SH-SY5Y (cell line): ENCODE measurements around the gene BCR.

Experiments
- GATA2 ChIP-seq: IDR thresholded peaks from 2 replicates; pipeline ENCODE4 v1.6.1; 2011; ENCODE audit warnings: mild to moderate bottlenecking, low read depth, low read length
- GATA3 ChIP-seq: IDR thresholded peaks from 2 replicates; pipeline ENCODE4 v1.6.1; 2011; ENCODE audit warnings: low read depth, mild to moderate bottlenecking, low read length, moderate library complexity

Gene BCR

DNA sequence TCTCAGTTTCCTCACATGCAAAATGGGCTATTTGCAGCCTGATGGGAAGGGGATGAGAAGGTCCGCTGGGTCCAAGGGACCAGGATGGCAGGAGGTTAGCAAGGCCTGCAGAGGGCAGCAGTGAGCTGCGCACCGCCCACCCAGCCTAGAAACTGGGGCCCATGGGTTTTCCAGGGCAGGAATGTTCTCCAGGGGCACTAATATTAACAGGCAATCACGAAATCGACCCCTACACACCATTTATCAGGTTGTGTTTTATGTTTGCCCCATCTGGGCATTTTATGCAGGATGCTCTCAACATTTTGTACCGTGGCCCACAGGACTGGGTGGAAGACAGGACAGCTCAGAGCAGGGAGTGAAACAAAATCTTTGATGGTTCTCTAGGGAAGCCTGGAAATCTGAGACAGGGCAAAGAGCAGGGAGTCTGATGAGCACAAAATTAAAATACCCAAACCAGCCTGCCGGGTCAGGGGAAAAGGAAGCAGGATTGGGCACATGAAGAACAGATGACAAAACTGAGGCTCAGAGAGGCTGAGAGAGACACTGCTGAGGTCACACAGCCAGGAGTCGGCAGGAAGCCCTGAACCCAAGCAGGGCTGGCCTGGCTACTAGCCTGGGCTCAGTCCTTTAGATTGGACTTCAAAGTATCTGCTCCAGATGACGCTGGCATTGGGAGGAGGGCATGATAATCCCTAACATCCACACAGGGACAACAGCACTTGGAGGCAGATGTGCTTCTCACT, 1.6 kb upstream of the BCR start:
- TF ChIP-seq GATA3, result no peak
- TF ChIP-seq GATA2, result no peak

GRCh38 chr22:23179381-23180299, 669 bp upstream of the BCR start:
- TF ChIP-seq GATA3 (no peak), GATA2 (no peak)

GRCh38 chr22:23180893-23181720, 798 bp downstream of the BCR start:
- TF ChIP-seq GATA3 (no peak), GATA2 (no peak)

GRCh38 chr22:23181721-23182308, 1.5 kb downstream of the BCR start:
- TF ChIP-seq GATA2, result no peak
- no peak for TF ChIP-seq GATA3

GRCh38 chr22:23182309-23183060, 2.2 kb downstream of the BCR start:
- TF ChIP-seq GATA2 (no peak), GATA3 (no peak)

DNA sequence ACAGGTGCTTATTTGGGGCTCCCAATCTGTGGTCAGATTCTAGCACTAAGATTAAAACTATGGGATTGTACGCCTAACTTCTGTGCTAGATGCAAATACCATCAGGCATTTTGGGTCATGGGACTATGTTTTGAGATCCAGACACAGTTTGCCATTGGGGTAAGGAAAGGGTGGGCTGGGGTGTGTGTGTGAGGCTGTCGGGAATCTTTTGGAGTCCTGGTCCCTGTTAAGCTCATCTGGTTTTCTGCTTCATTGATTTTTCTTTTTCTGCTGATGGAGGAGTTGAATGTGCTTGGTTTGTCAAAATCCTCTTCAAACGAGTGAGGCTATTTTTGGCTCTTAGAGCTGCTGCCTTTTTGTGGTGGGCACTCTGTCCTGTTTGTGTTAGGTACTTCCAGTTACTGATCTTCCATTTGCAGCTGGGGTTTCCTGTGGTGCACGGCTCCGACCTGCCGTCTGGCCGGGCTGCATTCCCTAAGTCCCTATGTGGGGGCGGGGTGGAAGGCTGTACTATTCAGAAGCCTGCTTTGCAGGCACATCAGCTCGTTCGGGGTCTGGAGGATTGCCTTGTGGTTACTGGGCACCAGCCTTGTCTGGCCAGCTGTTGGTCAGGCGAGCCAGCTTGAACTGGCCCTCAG, 2.9 kb downstream of the BCR start:
- TF ChIP-seq GATA3 (no peak), GATA2 (no peak)

- TF ChIP-seq GATA3 (no peak), GATA2 (no peak)
These were observed 3.9 kb downstream of the BCR start for GRCh38 chr22:23184100-23184763.

DNA sequence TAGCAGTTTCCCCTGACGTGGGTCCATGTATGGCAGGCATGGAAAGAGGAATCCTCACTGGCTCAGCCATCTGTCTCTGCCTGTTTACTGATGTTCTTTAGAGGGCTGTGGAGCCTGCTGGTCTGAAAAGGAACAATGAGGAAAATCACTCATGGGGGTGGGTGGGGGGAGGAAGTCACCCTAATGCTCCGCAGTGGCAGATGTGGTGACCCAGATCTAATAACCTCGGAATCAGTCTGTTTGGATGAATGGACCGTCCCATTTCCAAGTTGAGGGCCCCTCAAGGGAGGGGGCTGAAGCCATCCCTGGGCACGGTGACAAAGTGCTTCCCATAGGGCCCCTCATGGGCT, 4.4 kb downstream of the BCR start:
- TF ChIP-seq GATA3 (no peak), GATA2 (no peak)

- no peak for TF ChIP-seq GATA2
- no peak for TF ChIP-seq GATA3
These were observed 6.9 kb downstream of the BCR start for GRCh38 chr22:23187211-23187610.

- TF ChIP-seq GATA2 (no peak), GATA3 (no peak)
These were observed 7.8 kb downstream of the BCR start for GRCh38 chr22:23187871-23188700.

DNA sequence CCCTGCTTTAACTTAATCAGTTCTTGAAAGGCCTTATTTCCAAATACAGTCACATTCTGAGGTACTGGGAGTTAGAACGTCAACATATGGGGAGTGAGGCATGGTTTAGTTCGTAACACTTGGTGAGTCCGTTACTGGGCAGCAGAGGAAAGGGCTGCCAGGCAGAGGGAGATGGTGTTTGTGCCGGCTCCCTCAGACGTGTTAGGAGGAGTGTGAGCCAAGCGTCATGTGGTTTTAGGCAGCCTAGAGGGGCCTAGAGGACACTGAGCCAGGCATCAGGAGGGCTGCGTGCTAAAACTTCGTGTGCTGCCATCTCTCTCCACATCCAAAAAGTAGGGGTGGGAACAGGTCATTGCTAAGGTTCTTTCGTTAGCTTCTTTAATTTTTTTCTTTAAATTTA, 10.2 kb downstream of the BCR start:
- TF ChIP-seq GATA2 (no peak), GATA3 (no peak)
